GM10266 (cell line): ENCODE results near the gene ZNF76.

Source experiments
- DNase-seq: peaks from one replicate; pipeline ENCODE4 v3.0.0; 2012; ENCODE audit errors: extremely low spot score
- CTCF ChIP-seq: IDR thresholded peaks from 2 replicates; pipeline ENCODE4 v1.5.1; 2012; ENCODE audit warnings: mild to moderate bottlenecking, low read depth; ENCODE audit not compliant: control insufficient read depth, insufficient read depth; ENCODE audit errors: missing control alignments

The ZNF76 gene

GRCh38 chr6:35259194-35259947 lies at the start of gene ZNF76:
Gene ZNF76, plus strand, starts transcription at chr6:35259735. Its CDS starts 21,417 bp downstream, at chr6:35281152.
- DNase-seq: peak; percentile 94
- peak; percentile 12 for TF ChIP-seq CTCF

GRCh38 chr6:35213298-35213791 lies 46.2 kb upstream of the ZNF76 start:
- no peak for TF ChIP-seq CTCF
- no peak for DNase-seq

- DNase-seq: peak; percentile 79
- TF ChIP-seq CTCF: no peak
Observed at GRCh38 chr6:35213824-35214756, 45.4 kb upstream of the ZNF76 start, which contains the start of gene SCUBE3. Gene SCUBE3, plus strand, starts transcription at chr6:35213956. Its CDS starts 463 bp downstream, at chr6:35214419.

- TF ChIP-seq CTCF: no peak
- DNase-seq: no peak
Observed at GRCh38 chr6:35214869-35215664, 44.5 kb upstream of the ZNF76 start.

GRCh38 chr6:35215665-35216411 lies 43.7 kb upstream of the ZNF76 start:
- TF ChIP-seq CTCF: no peak
- DNase-seq: no peak

GRCh38 chr6:35216412-35216732 lies 43.2 kb upstream of the ZNF76 start:
- DNase-seq: no peak

More at GRCh38 chr6:35216412-35216732, 43.2 kb upstream of the ZNF76 start:
- TF ChIP-seq CTCF: no peak
